Measurements from ENCODE around the gene ZNF764.
"Not testable (repeated sequence)": the region's sequence is repeated elsewhere in the genome, so short reads cannot be mapped to it uniquely, and the experiment has no call there.

Gene ZNF764

GRCh38 chr16:30557957-30558788, at the start of gene ZNF764:
TSS of gene ZNF764 (minus strand) at chr16:30558374. CDS start at chr16:30558182, 192 bp downstream.
- peak; percentile 99 for DNase-seq (ENCODE audit: low spot score)

- no peak for DNase-seq (ENCODE audit: low spot score)
These were observed 47.8 kb upstream of the ZNF764 start for GRCh38 chr16:30606004-30606403.

- no peak for DNase-seq (ENCODE audit: low spot score)
These were observed 47.0 kb upstream of the ZNF764 start for GRCh38 chr16:30605158-30605557.

GRCh38 chr16:30604316-30604947, 46.3 kb upstream of the ZNF764 start:
- no peak for DNase-seq (ENCODE audit: low spot score)

- DNase-seq (ENCODE audit: low spot score) = no peak
These were observed 45.8 kb upstream of the ZNF764 start for GRCh38 chr16:30603945-30604315.

GRCh38 chr16:30602616-30603277, 44.6 kb upstream of the ZNF764 start:
- DNase-seq (ENCODE audit: low spot score) = no peak

DNA sequence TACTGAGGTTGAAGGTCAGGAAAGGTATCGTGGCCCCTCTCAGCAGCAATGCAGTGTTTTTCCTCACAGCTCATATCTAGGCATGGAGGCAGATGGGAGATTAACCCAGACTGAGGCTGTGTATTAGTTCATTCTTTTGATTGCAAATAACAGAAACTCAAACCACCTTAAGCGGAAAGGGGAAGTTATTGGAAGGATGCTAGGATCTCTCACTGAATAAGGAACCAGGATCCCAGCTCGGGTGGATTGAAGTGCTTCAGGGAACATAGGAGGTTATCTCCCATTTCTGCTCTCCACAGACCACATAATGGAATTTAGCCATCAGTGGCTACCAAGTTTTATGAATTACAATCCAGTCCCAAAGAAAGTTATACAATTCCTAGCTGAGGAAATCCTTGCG, 43.8 kb upstream of the ZNF764 start:
- DNase-seq (ENCODE audit: low spot score) = no peak

DNA sequence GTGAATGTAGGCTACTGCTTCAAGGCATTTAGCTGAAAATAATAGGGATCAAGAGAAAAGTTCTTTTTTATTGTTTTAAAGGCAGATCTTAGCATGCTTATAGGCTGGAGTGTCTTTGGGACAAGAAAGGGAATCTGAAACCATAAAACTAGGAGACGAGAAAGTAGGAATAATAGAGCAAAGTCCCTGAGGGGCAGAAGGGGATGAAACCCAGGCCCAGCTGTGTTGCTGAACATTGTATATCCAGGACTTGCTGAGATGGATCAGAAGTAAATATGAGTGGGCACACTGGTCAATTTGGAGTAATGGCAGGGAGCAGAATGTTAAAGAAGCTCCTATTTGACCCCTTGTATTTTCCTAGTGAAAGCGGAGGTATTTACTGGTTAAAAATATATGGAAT, 42.8 kb upstream of the ZNF764 start:
- no peak for DNase-seq (ENCODE audit: low spot score)

DNA sequence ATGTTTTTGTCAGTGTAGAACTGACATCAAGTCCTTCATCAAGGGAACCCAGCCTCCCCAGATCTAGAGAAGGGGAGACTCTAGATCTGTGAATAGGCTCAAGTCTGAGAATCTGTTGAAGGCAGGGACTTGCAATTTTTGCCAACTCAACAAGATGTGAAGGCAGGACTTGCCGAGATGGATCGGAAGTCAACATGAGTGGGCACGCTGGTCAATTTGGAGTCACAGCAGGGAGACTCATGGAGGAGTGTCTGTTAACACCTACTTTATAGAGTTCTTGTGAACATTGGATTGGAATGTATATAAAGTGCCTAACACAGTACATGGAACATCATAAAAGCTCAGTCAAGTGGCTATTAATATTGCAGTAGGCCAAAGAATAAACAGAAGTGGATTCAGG, 42.0 kb upstream of the ZNF764 start:
- DNase-seq (ENCODE audit: low spot score) = no peak

GRCh38 chr16:30592871-30593270, 34.7 kb upstream of the ZNF764 start:
- DNase-seq (ENCODE audit: low spot score) = no peak

DNA sequence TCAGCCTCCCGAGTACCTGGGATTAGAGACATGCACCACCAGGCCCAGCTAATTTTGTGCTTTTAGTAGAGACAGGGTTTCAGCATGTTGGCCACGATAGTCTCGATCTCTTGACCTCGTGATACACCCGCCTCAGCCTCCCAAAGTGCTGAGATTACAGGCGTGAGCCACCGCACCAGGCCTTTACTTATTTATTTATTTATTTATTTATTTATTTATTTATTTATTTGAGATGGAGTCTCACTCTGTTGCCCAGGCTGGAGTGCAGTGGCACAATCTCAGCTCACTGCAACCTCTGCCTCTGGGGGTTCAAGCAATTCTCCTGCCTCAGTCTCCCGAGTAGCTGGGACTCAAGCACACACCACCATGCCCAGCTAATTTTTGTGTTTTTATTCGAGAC, 32.7 kb upstream of the ZNF764 start:
- DNase-seq (ENCODE audit: low spot score) = not testable (repeated sequence)

GRCh38 chr16:30589582-30589981, 31.4 kb upstream of the ZNF764 start:
- DNase-seq (ENCODE audit: low spot score) = not testable (repeated sequence)

GRCh38 chr16:30588651-30589050, 30.5 kb upstream of the ZNF764 start:
- DNase-seq (ENCODE audit: low spot score) = no peak

- peak; percentile 97 for DNase-seq (ENCODE audit: low spot score)
These were observed 27.4 kb upstream of the ZNF764 start, which contains the start of gene ZNF785 for GRCh38 chr16:30585400-30586191. TSS of gene ZNF785 (minus strand) at chr16:30585697. CDS start at chr16:30585611, 86 bp downstream.

DNA sequence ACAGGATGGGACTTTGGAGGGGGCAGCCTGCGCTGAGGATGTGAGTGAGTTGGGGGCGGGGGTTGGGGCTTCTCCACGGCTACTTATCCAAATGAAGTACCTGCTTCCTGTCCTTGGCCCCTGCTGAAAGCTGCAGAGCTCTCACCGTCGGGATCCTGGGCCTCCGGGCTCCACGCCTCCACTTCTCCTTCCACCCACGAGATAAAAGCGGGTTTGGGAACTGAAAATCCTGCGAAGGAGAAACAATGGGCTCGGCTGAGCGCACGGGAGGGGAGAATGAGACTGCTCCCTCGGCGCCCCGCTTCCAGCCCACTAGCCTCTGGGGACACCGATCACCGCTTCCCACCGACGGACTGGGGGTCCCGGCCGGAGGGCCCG, 26.8 kb upstream of the ZNF764 start:
- DNase-seq (ENCODE audit: low spot score) = no peak

DNA sequence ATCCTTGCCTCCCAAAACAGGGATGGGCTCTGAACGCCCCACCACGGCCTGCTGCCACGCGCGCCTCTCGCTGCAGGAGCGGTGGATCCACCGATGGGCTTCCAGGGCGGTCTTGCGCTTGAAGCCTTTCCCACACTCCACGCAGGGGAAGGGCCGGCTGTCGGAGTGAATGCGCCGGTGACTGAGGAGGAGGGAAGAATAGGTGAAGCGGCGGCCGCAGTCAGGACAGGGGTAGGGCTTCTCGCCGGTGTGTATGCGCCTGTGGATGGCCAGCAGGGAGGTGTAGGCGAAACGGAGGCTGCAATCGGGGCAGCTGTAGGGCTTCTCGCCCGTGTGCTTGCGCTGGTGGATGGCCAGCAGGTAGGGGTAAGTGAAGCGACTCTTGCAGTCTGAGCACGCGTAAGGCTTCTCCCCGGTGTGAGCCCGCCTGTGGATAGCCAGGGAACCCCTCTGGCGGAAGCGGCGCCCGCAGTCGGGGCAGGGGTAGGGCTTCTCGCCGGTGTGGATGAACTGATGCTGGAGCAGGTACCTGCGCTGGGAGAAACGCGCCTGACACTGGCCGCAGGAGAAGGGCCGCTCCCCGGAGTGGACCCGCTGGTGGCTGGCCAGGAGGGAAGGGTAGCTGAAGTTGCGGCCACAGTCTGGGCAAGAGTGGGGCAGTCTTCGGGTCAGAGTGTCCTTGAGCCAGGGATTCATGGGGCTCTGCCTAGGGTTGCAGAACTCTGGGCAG, 24.6 kb upstream of the ZNF764 start:
- no peak for DNase-seq (ENCODE audit: low spot score)

DNA sequence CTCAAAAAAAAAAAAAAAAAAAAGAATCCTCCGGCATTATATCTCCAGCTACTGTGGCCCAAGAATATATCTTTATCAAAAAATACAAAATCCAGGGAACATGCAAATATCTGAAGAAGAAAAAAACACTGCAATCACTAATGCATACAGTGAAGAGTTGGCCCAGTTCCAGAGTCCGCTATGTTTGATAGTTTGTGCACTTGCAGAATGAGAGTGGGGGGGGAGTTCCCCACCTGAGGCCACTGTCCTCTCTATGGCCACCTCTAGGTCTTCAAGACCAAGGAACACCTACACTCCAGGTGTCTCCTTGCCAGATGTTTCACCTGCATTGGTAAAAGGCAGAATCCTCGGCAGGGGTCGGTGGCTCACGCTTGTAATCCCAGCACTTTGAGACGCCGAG, 23.3 kb upstream of the ZNF764 start:
- no peak for DNase-seq (ENCODE audit: low spot score)

GRCh38 chr16:30574678-30575077, 16.5 kb upstream of the ZNF764 start:
- DNase-seq (ENCODE audit: low spot score) = no peak

DNA sequence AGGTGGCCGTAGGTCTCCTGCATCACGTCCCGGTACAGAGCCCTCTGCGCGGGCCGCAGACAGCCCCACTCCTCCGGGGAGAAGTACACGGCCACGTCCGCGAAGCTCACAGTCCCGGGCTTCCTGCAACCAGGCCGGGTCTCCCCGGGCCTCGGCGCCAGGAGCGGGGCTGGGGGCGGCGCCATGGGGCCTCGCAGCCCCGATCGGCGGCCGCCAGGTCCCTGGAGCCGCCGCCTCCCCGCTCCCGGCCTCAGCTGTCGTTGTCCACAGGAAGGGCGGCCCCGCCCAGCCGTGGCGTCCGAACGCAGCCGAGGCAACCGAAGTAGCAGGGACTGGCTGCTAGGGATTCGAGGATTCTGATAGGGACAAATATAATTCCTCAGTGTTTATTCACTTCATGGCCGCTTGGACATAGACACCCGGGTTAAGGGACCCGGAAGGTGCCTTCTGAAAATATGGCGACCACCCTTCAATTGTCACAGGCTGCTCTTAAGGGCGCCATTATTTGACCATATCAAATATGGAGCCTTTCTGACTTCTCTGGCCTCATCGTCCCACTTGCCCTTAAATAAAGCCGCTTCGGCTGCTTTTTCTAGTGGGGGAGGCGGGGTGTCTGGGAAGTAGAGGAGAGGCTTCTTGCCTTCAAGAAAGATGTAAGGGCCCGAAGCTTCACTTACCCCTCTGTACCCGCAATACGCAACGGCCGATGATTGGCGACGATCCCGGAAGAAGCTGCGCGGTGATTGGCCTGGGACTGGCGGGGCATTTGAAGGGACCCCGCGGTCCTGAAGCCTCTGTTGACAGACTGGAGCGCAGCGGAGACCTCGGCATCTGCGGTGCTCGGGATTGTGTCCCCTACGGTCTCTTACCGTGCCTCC, 13.5 kb upstream of the ZNF764 start, which contains the start of gene ZNF688:
ZNF688 (minus strand) TSS at position 270 of the 878 bp plus-strand sequence; CDS start at position 185, 85 bp downstream.
- peak; percentile 98 for DNase-seq (ENCODE audit: low spot score)
